HG03139 (cell line): ENCODE results near the gene ADAMTS13.
"Not testable (repeated sequence)": the region's sequence is repeated elsewhere in the genome, so short reads cannot be mapped to it uniquely, and the experiment has no call there.

Experiments used
- ATAC-seq: cut with Tn5 transposase; IDR thresholded peaks from one replicate; pipeline ENCODE4 v1.9.1; 2021; ENCODE audit not compliant: unreplicated experiment

The ADAMTS13 gene

GRCh38 chr9:133391449-133391848 is 30.7 kb upstream of the ADAMTS13 start:
- not testable (repeated sequence) for ATAC-seq

DNA sequence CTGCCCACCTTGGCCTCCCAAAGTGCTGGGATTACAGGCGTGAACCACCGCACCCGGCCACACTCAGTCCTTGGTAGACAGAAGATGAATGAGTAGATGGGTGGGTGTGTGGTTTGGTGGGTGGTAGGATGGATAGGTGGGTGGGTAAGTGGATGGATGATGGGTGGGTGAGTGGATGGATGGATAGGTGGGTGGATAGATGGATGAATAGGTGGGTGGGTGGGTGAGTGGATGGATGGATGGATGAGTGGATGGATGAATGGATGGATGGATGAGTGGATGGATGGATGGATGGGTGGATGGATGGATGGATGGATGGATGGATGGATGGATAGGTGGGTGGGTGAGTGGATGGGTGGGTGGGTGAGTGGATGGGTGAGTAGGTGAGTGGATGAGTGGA is 29.9 kb upstream of the ADAMTS13 start:
- ATAC-seq = not testable (repeated sequence)

GRCh38 chr9:133393399-133393798 is 28.8 kb upstream of the ADAMTS13 start:
- no peak for ATAC-seq

DNA sequence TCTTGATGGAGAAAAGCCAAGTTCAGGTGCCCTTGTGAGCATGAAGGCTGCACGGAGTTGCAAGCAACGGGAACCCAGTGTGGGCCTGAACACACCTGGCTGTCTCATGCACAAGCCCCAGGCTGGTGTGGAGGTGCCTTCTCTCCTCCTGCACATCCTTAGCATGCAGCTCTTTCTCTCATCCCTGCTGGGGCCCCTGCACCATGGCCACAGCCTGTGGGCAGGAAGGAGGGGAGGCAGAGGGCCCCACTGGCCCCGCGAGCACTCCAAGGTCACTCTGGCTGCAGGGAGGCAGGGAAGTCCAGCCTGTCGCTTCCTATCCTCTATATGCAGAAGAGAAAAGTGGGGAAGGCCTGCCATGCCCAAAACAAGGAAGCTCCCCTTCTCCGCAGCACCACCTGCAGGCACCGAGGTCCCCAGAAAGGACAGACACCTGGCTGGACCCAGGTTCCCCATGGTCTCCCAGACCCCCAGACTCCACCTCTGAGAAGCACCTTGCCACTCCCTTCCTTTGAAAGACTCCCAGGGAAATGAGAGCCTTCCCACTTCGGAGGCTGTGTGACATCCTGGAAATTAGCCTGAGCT is 27.4 kb upstream of the ADAMTS13 start:
- ATAC-seq = no peak

GRCh38 chr9:133396952-133397351 is 25.2 kb upstream of the ADAMTS13 start:
- ATAC-seq = no peak

- ATAC-seq = no peak
Observed at GRCh38 chr9:133397370-133397769, 24.8 kb upstream of the ADAMTS13 start.

GRCh38 chr9:133397895-133398294 is 24.3 kb upstream of the ADAMTS13 start:
- no peak for ATAC-seq

- ATAC-seq = no peak
Observed at GRCh38 chr9:133400292-133400691, 21.9 kb upstream of the ADAMTS13 start.

DNA sequence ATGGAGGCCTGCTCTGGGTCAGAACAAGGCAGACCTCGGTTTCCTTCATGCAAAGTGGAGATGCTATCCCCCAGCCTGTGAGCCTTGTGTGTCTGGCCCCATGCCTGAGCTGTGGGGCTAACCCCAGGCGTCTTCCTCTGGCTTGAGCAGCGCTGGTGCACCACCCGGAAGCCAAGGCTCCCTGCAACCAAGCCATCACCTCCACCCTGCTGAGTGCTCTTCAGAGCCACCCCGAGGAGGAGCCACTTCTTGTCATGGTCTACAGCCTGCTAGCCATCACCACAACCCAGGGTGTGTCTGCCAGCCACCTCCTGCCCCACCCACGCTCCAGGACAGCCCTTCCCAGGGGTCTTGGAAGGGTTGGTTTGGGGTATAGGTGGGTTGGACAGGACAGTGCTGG is 20.6 kb upstream of the ADAMTS13 start:
- ATAC-seq = no peak

DNA sequence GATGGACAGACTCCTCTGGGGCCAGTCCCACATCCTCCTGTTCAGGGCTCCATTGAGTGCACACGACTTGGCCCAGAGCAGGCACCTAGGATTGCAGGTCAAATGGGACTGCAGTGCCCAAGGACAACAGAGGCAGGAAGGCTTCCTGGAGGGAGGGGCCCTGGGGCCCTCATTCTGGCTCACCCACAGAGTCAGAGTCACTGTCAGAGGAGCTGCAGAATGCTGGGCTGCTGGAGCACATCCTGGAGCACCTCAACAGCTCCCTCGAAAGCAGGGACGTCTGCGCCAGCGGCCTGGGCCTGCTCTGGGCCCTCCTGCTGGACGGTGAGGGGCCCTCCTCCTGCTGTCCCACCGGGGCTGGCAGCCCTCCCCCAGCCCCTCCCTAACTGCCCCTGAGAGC is 19.5 kb upstream of the ADAMTS13 start:
- no peak for ATAC-seq

DNA sequence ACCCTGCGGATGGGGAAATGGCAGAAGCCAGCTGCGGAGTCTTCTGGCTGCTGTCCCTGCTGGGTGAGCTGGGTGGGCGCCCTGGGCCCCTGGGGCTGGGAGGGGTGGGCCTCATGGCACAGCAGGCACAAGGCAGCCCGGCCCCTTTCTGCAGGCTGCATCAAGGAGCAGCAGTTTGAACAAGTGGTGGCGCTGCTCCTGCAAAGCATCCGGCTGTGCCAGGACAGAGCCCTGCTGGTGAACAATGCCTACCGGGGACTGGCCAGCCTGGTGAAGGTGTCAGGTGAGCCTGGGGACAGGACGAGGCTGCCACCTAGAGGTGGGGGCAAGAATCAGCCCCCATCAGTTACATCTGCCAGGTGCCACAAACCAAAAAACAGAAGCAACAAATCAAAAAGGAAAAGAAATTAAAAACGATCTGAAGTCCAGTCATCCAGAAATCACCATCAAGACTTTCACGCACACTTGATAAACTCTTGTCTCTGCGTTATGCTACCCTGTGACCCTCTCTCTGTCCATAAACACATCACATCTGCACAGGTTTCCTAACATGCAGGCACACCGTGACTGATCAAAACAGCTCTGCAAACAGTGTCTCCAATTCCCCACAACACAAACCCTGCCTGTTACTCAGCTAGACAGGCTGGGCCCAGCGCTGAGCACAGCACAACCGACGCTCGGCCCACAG is 18.3 kb upstream of the ADAMTS13 start:
- ATAC-seq = no peak

- ATAC-seq = no peak
Observed at GRCh38 chr9:133404454-133405002, 17.6 kb upstream of the ADAMTS13 start.

DNA sequence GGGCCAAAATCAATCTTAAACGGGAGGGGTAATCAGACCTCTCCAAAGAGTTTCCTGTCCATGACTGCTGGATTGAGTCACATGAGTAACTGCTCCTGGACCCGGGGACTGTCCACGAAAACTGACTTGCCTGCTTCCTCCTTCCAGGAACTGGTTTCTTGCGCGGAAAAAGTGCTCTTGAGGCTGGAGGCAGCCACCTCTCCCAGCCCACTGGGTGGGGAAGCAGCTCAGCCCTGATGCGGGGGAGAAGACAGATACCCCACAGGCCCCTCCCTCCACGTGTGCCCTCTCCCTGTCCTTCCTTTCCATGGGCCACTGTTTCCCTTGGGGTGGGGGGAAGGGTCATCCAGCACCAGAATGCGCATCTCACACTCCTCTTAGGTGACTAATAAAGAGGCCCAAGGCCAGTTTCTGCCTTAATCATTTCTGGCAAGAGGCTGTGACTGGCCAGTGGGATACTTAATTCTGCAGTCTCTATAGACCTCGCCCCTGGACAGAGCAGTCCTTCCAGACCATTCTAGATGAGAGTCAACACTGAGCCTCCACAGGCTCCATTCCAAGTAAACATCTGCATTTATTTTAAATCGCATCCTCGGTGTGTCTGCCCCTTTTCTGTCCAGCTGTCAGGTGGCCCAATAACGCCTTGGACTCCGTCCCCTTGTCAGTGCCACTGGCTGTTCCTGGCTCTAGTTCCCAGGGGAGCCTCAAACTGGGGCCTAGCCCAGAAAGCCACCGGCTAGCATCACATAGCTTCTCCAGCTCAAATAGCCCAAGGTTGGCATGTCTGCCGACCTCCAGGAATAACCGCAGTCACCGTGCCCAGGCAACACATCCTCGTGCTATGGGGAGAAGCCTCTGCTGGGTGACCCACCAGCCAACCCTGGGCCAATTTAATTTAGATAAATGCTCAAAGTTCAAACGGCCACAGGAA is 16.4 kb upstream of the ADAMTS13 start:
- no peak for ATAC-seq

- ATAC-seq = peak; percentile 53
Observed at GRCh38 chr9:133406480-133407307, 15.5 kb upstream of the ADAMTS13 start.

GRCh38 chr9:133408042-133408441 is 14.1 kb upstream of the ADAMTS13 start:
- ATAC-seq = no peak

GRCh38 chr9:133415170-133415569 is 7.0 kb upstream of the ADAMTS13 start:
- no peak for ATAC-seq

DNA sequence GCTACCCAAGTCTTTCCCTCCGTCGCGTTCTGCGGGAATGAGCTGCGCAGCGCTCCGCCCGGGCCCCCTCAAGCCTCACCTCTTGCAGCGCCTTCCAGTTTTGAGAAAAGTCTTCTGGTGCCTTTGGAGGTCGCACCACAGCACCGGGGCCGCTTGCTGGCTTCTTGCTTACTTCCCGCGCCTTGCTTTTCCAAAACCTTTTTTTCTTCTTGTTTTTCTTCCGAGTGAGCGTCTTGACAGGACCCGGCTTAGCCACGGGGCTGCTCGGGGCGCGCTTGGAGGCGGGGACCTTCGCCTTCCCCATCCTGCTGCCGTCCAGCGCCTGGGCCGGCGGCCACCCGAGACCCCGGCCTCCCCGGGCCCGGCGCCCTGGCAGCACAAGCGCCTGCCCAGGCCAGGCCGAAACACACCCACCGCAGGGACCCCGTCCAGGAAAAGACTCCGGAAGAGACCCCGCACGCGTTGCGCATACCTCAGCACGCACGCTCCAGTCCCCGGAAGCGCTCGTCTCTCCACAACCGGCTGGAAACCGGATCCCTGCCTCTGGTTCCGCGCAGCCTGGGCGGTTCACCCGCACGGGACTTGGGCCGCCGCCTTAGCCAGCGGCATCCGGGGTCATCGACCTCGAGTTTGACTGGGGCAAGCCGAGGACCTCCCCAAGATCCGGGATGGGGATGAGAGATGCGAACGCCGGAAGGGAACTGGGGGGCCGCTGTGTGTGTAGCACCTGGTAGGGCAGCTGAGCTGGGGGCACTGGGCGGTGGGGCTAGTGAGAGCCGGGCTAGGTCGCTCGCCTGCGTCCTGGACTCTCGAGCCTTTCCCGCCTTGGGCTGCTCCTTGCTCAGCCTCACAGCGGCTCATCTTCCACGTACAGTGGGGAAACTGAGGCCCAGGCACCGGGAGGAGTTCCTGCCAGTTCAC is 4.4 kb upstream of the ADAMTS13 start, which contains the start of gene REXO4:
Gene REXO4 (minus strand): TSS at position 470 of the 921 bp plus-strand sequence. CDS start 166 bp downstream, at position 304.
- peak; percentile 52 for ATAC-seq

GRCh38 chr9:133419005-133419404 is 3.2 kb upstream of the ADAMTS13 start:
- ATAC-seq = no peak

- no peak for ATAC-seq
Observed at GRCh38 chr9:133420392-133420827, 1.8 kb upstream of the ADAMTS13 start.
